ENCODE results near the gene REM2. TPM values are rescaled to one million over a fixed set of nuclear protein-coding genes. Genes with fewer than 3 reads are reported as not detected.

Gene REM2
- polyA plus RNA-seq, 1 donor (not counting 4 experiments of a cell fraction or from before 2014, with no cell fraction given) = 0.05 TPM

GRCh38 chr14:22839159-22839779, 43.8 kb upstream of the REM2 start:
- peak; percentile 86 for DNase-seq (ENCODE audit: low read depth, low spot score)
- H3K27ac ChIP-seq (ENCODE audit: control insufficient read depth, insufficient read depth, low read length) = peak overlapping the region; percentile 93
- H3K79me2 ChIP-seq (ENCODE audit: control insufficient read depth, insufficient read depth, low read length) = peaks cover 76% of the 10 kb centered on the region

DNA sequence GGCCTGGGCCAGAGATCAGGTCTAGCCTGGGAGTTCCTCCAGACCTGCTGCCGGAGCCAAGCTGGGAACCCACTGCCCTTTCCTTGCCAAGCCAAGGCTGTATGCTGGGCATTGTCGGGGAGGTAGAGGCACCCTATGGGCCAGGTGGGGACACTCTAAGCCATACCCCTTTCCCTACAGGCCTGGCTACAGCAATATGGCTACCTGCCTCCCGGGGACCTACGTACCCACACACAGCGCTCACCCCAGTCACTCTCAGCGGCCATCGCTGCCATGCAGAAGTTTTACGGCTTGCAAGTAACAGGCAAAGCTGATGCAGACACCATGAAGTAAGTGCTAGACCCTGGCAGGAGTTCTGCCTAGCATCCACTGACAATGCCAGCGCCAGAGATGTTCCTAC, 41.7 kb upstream of the REM2 start:
- TF ChIP-seq EZH2 (IDR thresholded peaks at IDR 0.05; ENCODE audit: low read length) = no peak
- no peak for TF ChIP-seq CTCF (optimal IDR thresholded peaks at IDR 0.05 in 1 of 3, IDR thresholded peaks at IDR 0.05 in 1 of 3, conservative IDR thresholded peaks at IDR 0.05 in 1 of 3; ENCODE audit: extremely low read depth in 1 of 3, insufficient read depth in 2 of 3, low read length in 3 of 3)
- Histone ChIP-seq H3K9me1 (ENCODE audit: control insufficient read depth, extremely low read depth, insufficient read depth, low read length) (peaks cover 3% of the 10 kb centered on the region), H3K4me3 (ENCODE audit: control insufficient read depth in 2 of 3, extremely low read depth in 1 of 3, insufficient read depth in 2 of 3, low read depth in 1 of 3, low read length in 3 of 3) (no peak overlapping the region), H3K79me2 (ENCODE audit: control insufficient read depth, insufficient read depth, low read length) (peaks cover 83% of the 10 kb centered on the region), H3K4me1 (ENCODE audit: control insufficient read depth, extremely low read depth, insufficient read depth, low read length) (peaks cover 29% of the 10 kb centered on the region), H2AFZ (ENCODE audit: control insufficient read depth, low read length) (no peak overlapping the region), H3K9me3 (ENCODE audit: control insufficient read depth, low read depth, low read length) (no peaks in the 10 kb centered on the region), H3K27ac (ENCODE audit: control insufficient read depth, insufficient read depth, low read length) (no peak overlapping the region), H3K4me2 (ENCODE audit: control insufficient read depth, extremely low read depth, insufficient read depth, low read depth, low read length) (no peak overlapping the region), H3K36me3 (ENCODE audit: control insufficient read depth in 2 of 2, extremely low read depth in 1 of 2, insufficient read depth in 2 of 2, low read length in 2 of 2) (peaks cover 41 to 68% of the 10 kb centered on the region in 2 experiments), H3K9ac (ENCODE audit: control insufficient read depth, extremely low read depth, insufficient read depth, low read length) (peak overlapping the region; percentile 24), H4K20me1 (ENCODE audit: control insufficient read depth, extremely low read depth, insufficient read depth, low read length) (no peaks in the 10 kb centered on the region), H3K27me3 (ENCODE audit: control insufficient read depth, extremely low read depth, insufficient read depth, low read length) (no peaks in the 10 kb centered on the region)
- DNase-seq (ENCODE audit: low read depth, low spot score) (no peak), FAIRE-seq (no peak)
- dilution Hi-C loops (cut with MboI; ENCODE audit: extremely low pct_ligation_motif_present, low sequenced_read_pairs) = no loop called here

More at GRCh38 chr14:22839159-22839779, 43.8 kb upstream of the REM2 start:
- no peak overlapping the region for H2AFZ ChIP-seq (ENCODE audit: control insufficient read depth, low read length)
- peaks cover 27 to 54% of the 10 kb centered on the region in 2 experiments for H3K36me3 ChIP-seq (ENCODE audit: control insufficient read depth in 2 of 2, extremely low read depth in 1 of 2, insufficient read depth in 2 of 2, low read length in 2 of 2)
- dilution Hi-C loops (cut with MboI; ENCODE audit: extremely low pct_ligation_motif_present, low sequenced_read_pairs) = no loop called here
- no peaks in the 10 kb centered on the region for H3K27me3 ChIP-seq (ENCODE audit: control insufficient read depth, extremely low read depth, insufficient read depth, low read length)
- peak; percentile 85 for FAIRE-seq
- H3K4me2 ChIP-seq (ENCODE audit: control insufficient read depth, extremely low read depth, insufficient read depth, low read depth, low read length) = peak overlapping the region; percentile 95
- H3K4me1 ChIP-seq (ENCODE audit: control insufficient read depth, extremely low read depth, insufficient read depth, low read length) = peaks cover 25% of the 10 kb centered on the region
- no peaks in the 10 kb centered on the region for H3K9me3 ChIP-seq (ENCODE audit: control insufficient read depth, low read depth, low read length)
- H3K9ac ChIP-seq (ENCODE audit: control insufficient read depth, extremely low read depth, insufficient read depth, low read length) = peak overlapping the region; percentile 94
- H3K4me3 ChIP-seq (ENCODE audit: control insufficient read depth in 2 of 3, extremely low read depth in 1 of 3, insufficient read depth in 2 of 3, low read depth in 1 of 3, low read length in 3 of 3) = peak overlapping the region; percentile 89 to 99 (median 92)
- no peaks in the 10 kb centered on the region for H4K20me1 ChIP-seq (ENCODE audit: control insufficient read depth, extremely low read depth, insufficient read depth, low read length)
- peaks cover 3% of the 10 kb centered on the region for H3K9me1 ChIP-seq (ENCODE audit: control insufficient read depth, extremely low read depth, insufficient read depth, low read length)
- TF ChIP-seq EZH2 (IDR thresholded peaks at IDR 0.05; ENCODE audit: low read length) (no peak), CTCF (optimal IDR thresholded peaks at IDR 0.05 in 1 of 3, IDR thresholded peaks at IDR 0.05 in 1 of 3, conservative IDR thresholded peaks at IDR 0.05 in 1 of 3; ENCODE audit: extremely low read depth in 1 of 3, insufficient read depth in 2 of 3, low read length in 3 of 3) (no peak)
